Stimulated activated CD8-positive, alpha-beta memory T cell treated with anti-CD3 and anti-CD28 coated beads, Interleukin-2, amount 100 ng/mL, for 1 hour (primary cell): ENCODE results near the gene SLC25A34.

Experiments used
- DNase-seq, 2 donors: peaks; one replicate each; pipeline ENCODE4 v3.0.0-alpha.2; 2020; ENCODE audit warnings: low read depth in 2 of 2

SLC25A34 gene

GRCh38 chr1:15775706-15776105 lies 39.6 kb downstream of the SLC25A34 start:
- no peak for DNase-seq

GRCh38 chr1:15777909-15778707 lies 42.0 kb downstream of the SLC25A34 start:
- no peak for DNase-seq

- DNase-seq, result no peak
Observed at GRCh38 chr1:15785683-15786082, 49.6 kb downstream of the SLC25A34 start.

GRCh38 chr1:15786581-15786980 lies 50.5 kb downstream of the SLC25A34 start:
- no peak for DNase-seq

GRCh38 chr1:15788624-15789301 lies 52.7 kb downstream of the SLC25A34 start:
- DNase-seq, result no peak
